Measurements from ENCODE around the gene TMCO4. TPM values are rescaled to one million over a fixed set of nuclear protein-coding genes. Genes with fewer than 3 reads are reported as not detected.
A peak's percentile ranks its signal among the peaks of the same experiment; 100 is the strongest.
"Not testable (repeated sequence)": the region's sequence is repeated elsewhere in the genome, so short reads cannot be mapped to it uniquely, and the experiment has no call there.

TMCO4 gene
- 10 to 100 TPM; 13.1 to 14.4 TPM for total RNA-seq

GRCh38 chr1:19799230-19800075 lies at the start of gene TMCO4:
Gene TMCO4 (minus strand): TSS chr1:19799916. CDS start chr1:19780758, 19,158 bp downstream.
- Mint-ChIP-seq H3K4me1 (ENCODE audit: low read depth) (peaks cover 27% of the 10 kb centered on the region), H3K36me3 (ENCODE audit: low read depth) (peaks cover 10% of the 10 kb centered on the region), H3K9me3 (ENCODE audit: insufficient read depth) (no peaks in the 10 kb centered on the region), H3K27me3 (ENCODE audit: low read depth) (peaks cover 9% of the 10 kb centered on the region), H3K27ac (peak within 1 kb of the TSS; percentile 89), H3K4me3 (peak within 1 kb of the TSS; percentile 81)
- peak; percentile 89 for ATAC-seq
- ChIA-PET CTCF (interaction anchor here (2.1 kb wide), 1 partner anchor 38 kb away, joined by 6 read pairs; no protein-coding TSS in a partner anchor), POLR2A (interaction anchor here (0.6 kb wide), 1 partner anchor 866 kb away, joined by 3 read pairs; no protein-coding TSS in a partner anchor)
- DNase-seq = peak; percentile 72

GRCh38 chr1:19849307-19849706 lies 49.6 kb upstream of the TMCO4 start:
- peaks cover 28% of the 10 kb centered on the region for H3K27me3 Mint-ChIP-seq (ENCODE audit: low read depth)
- H3K9me3 Mint-ChIP-seq (ENCODE audit: insufficient read depth); DNase-seq; H3K4me3 Mint-ChIP-seq; H3K36me3 Mint-ChIP-seq (ENCODE audit: low read depth); ATAC-seq; POLR2A ChIA-PET; CTCF ChIA-PET; H3K27ac Mint-ChIP-seq; H3K4me1 Mint-ChIP-seq (ENCODE audit: low read depth): not testable (repeated sequence)

- H3K9me3 Mint-ChIP-seq (ENCODE audit: insufficient read depth); ATAC-seq; DNase-seq; H3K27ac Mint-ChIP-seq; H3K36me3 Mint-ChIP-seq (ENCODE audit: low read depth); H3K4me3 Mint-ChIP-seq; POLR2A ChIA-PET; CTCF ChIA-PET; H3K4me1 Mint-ChIP-seq (ENCODE audit: low read depth): not testable (repeated sequence)
- peaks cover 33% of the 10 kb centered on the region for H3K27me3 Mint-ChIP-seq (ENCODE audit: low read depth)
These were observed 47.6 kb upstream of the TMCO4 start for GRCh38 chr1:19847334-19847733.

- POLR2A ChIA-PET = no interaction called here
- Mint-ChIP-seq H3K36me3 (ENCODE audit: low read depth) (no peaks in the 10 kb centered on the region), H3K27me3 (ENCODE audit: low read depth) (peaks cover 28% of the 10 kb centered on the region), H3K9me3 (ENCODE audit: insufficient read depth) (no peaks in the 10 kb centered on the region), H3K4me3 (no peak overlapping the region), H3K27ac (no peak overlapping the region), H3K4me1 (ENCODE audit: low read depth) (no peaks in the 10 kb centered on the region)
- CTCF ChIA-PET = no interaction called here
- DNase-seq (no peak), ATAC-seq (no peak)
These were observed 46.6 kb upstream of the TMCO4 start for GRCh38 chr1:19846338-19846737.

GRCh38 chr1:19845555-19845954 lies 45.8 kb upstream of the TMCO4 start:
- no peaks in the 10 kb centered on the region for H3K36me3 Mint-ChIP-seq (ENCODE audit: low read depth)
- ATAC-seq (no peak), DNase-seq (no peak)
- CTCF ChIA-PET = no interaction called here
- no peaks in the 10 kb centered on the region for H3K9me3 Mint-ChIP-seq (ENCODE audit: insufficient read depth)
- H3K4me1 Mint-ChIP-seq (ENCODE audit: low read depth) = no peaks in the 10 kb centered on the region
- H3K27ac Mint-ChIP-seq = no peak overlapping the region
- H3K27me3 Mint-ChIP-seq (ENCODE audit: low read depth) = peaks cover 28% of the 10 kb centered on the region
- POLR2A ChIA-PET = no interaction called here
- H3K4me3 Mint-ChIP-seq = no peak overlapping the region

- POLR2A ChIA-PET = interaction anchor here (0.6 kb wide), 1 partner anchor 621 kb away, joined by 4 read pairs; no protein-coding TSS in a partner anchor
- Mint-ChIP-seq H3K4me3 (no peak overlapping the region), H3K4me1 (ENCODE audit: low read depth) (no peaks in the 10 kb centered on the region), H3K27ac (no peak overlapping the region), H3K9me3 (ENCODE audit: insufficient read depth) (no peaks in the 10 kb centered on the region), H3K36me3 (ENCODE audit: low read depth) (no peaks in the 10 kb centered on the region), H3K27me3 (ENCODE audit: low read depth) (peaks cover 28% of the 10 kb centered on the region)
- CTCF ChIA-PET = interaction anchor here (1.2 kb wide), 1 partner anchor 37 kb away, joined by 3 read pairs; the partner anchor contains the start of gene OTUD3
- DNase-seq (no peak), ATAC-seq (no peak)
These were observed 45.2 kb upstream of the TMCO4 start for GRCh38 chr1:19844731-19845495.

- H3K27me3 Mint-ChIP-seq (ENCODE audit: low read depth) = peaks cover 31% of the 10 kb centered on the region
- no peak overlapping the region for H3K27ac Mint-ChIP-seq
- ChIA-PET POLR2A (no interaction called here), CTCF (interaction anchor here (1.0 to 1.2 kb wide), 2 partner anchors 18 to 27 kb away, joined by 3 read pairs; no protein-coding TSS in a partner anchor)
- no peak overlapping the region for H3K4me3 Mint-ChIP-seq
- ATAC-seq (no peak), DNase-seq (no peak)
- no peaks in the 10 kb centered on the region for H3K36me3 Mint-ChIP-seq (ENCODE audit: low read depth)
- H3K4me1 Mint-ChIP-seq (ENCODE audit: low read depth) = no peaks in the 10 kb centered on the region
- H3K9me3 Mint-ChIP-seq (ENCODE audit: insufficient read depth) = no peaks in the 10 kb centered on the region
These were observed 40.5 kb upstream of the TMCO4 start for GRCh38 chr1:19840228-19840627.

- no peaks in the 10 kb centered on the region for H3K36me3 Mint-ChIP-seq (ENCODE audit: low read depth)
These were observed 38.1 kb upstream of the TMCO4 start for GRCh38 chr1:19837866-19838265.

GRCh38 chr1:19835578-19835977 lies 35.9 kb upstream of the TMCO4 start:
- Mint-ChIP-seq H3K9me3 (ENCODE audit: insufficient read depth) (peaks cover 8% of the 10 kb centered on the region), H3K27ac (no peak overlapping the region), H3K4me1 (ENCODE audit: low read depth) (peaks cover 9% of the 10 kb centered on the region), H3K4me3 (no peak overlapping the region), H3K27me3 (ENCODE audit: low read depth) (peaks cover 25% of the 10 kb centered on the region), H3K36me3 (ENCODE audit: low read depth) (no peaks in the 10 kb centered on the region)
- DNase-seq (no peak), ATAC-seq (no peak)
- ChIA-PET POLR2A (no interaction called here), CTCF (no interaction called here)

More at GRCh38 chr1:19837866-19838265, 38.1 kb upstream of the TMCO4 start:
- Mint-ChIP-seq H3K4me3 (no peak overlapping the region), H3K4me1 (ENCODE audit: low read depth) (no peaks in the 10 kb centered on the region), H3K27me3 (ENCODE audit: low read depth) (peaks cover 22% of the 10 kb centered on the region), H3K9me3 (ENCODE audit: insufficient read depth) (no peaks in the 10 kb centered on the region), H3K27ac (no peak overlapping the region)
- CTCF ChIA-PET = no interaction called here
- POLR2A ChIA-PET = no interaction called here
- ATAC-seq = no peak
- DNase-seq = no peak

GRCh38 chr1:19831441-19831840 lies 31.7 kb upstream of the TMCO4 start:
- no peak for ATAC-seq
- Mint-ChIP-seq H3K27ac (no peak overlapping the region), H3K36me3 (ENCODE audit: low read depth) (no peaks in the 10 kb centered on the region), H3K4me1 (ENCODE audit: low read depth) (peaks cover 9% of the 10 kb centered on the region), H3K4me3 (no peak overlapping the region), H3K9me3 (ENCODE audit: insufficient read depth) (peaks cover 8% of the 10 kb centered on the region), H3K27me3 (ENCODE audit: low read depth) (peaks cover 31% of the 10 kb centered on the region)
- no peak for DNase-seq
- POLR2A ChIA-PET = no interaction called here
- CTCF ChIA-PET = interaction anchor here (1.1 kb wide), 2 partner anchors 22 to 116 kb away, joined by 3 read pairs; no protein-coding TSS in a partner anchor

GRCh38 chr1:19828546-19828945 lies 28.8 kb upstream of the TMCO4 start:
- ChIA-PET POLR2A (no interaction called here), CTCF (no interaction called here)
- DNase-seq (no peak), ATAC-seq (no peak)
- H3K27ac Mint-ChIP-seq = no peak overlapping the region
- H3K9me3 Mint-ChIP-seq (ENCODE audit: insufficient read depth) = peaks cover 8% of the 10 kb centered on the region
- H3K27me3 Mint-ChIP-seq (ENCODE audit: low read depth) = peaks cover 24% of the 10 kb centered on the region
- peaks cover 17% of the 10 kb centered on the region for H3K4me1 Mint-ChIP-seq (ENCODE audit: low read depth)
- H3K4me3 Mint-ChIP-seq = no peak overlapping the region
- H3K36me3 Mint-ChIP-seq (ENCODE audit: low read depth) = no peaks in the 10 kb centered on the region

GRCh38 chr1:19825298-19825697 lies 25.6 kb upstream of the TMCO4 start:
- Mint-ChIP-seq H3K27me3 (ENCODE audit: low read depth) (peaks cover 24% of the 10 kb centered on the region), H3K9me3 (ENCODE audit: insufficient read depth) (no peaks in the 10 kb centered on the region), H3K36me3 (ENCODE audit: low read depth) (no peaks in the 10 kb centered on the region), H3K4me1 (ENCODE audit: low read depth) (peaks cover 8% of the 10 kb centered on the region), H3K4me3 (no peak overlapping the region), H3K27ac (no peak overlapping the region)
- CTCF ChIA-PET = no interaction called here
- POLR2A ChIA-PET = no interaction called here
- no peak for ATAC-seq
- no peak for DNase-seq
